IMR-90 (cell line): ENCODE results near the gene LAMP5. TPM values are rescaled to one million over a fixed set of nuclear protein-coding genes. Genes with fewer than 3 reads are reported as not detected.
A peak's percentile ranks its signal among the peaks of the same experiment; 100 is the strongest.

Source experiments
- ATAC-seq: fragments of 200-7000 bp; cut with Tn5 transposase; 2 replicates; pipeline ENCODE4 v1.9.1; 2020; ENCODE audit warnings: low read depth, mild to moderate bottlenecking, moderate library complexity
- BruUV-seq: library from RNA; stranded (reverse); fragments of 400-500 nt; replicated peaks from 2 replicates; lab custom pipeline; 2021; lab: Mats Ljungman, UMichigan
- CTCF ChIA-PET: fragments of 300-600 bp; formaldehyde crosslinking; extraction: SDS; loops from one replicate; lab custom pipeline; 2021; ENCODE audit warnings: antibody characterized with exemption; lab: Yijun Ruan, JAX
- POLR2A ChIA-PET: fragments of 300-600 bp; sonication (Branson Sonifier 250); formaldehyde crosslinking; loops from one replicate; lab custom pipeline; 2022; ENCODE audit warnings: antibody characterized with exemption; ENCODE audit not compliant: unreplicated experiment; lab: Charles Lee
- DNase-seq: peaks from one replicate; pipeline ENCODE4 v3.0.0; 2013
- H2AFZ ChIP-seq: replicated peaks from 2 replicates; pipeline ENCODE3; 2013; ENCODE audit warnings: low read length, mild to moderate bottlenecking; ENCODE audit not compliant: poor library complexity
- H2AK5ac ChIP-seq: 2 replicates; pipeline ENCODE4 v1.6.1; 2013; ENCODE audit warnings: low read depth, low read length, inconsistent platforms
- H2AK9ac ChIP-seq: replicated peaks from 2 replicates; pipeline ENCODE3; 2013; ENCODE audit warnings: mild to moderate bottlenecking, low read depth, low read length, moderate library complexity; ENCODE audit not compliant: poor library complexity
- H2BK120ac ChIP-seq: 2 replicates; pipeline ENCODE4 v1.6.1; 2013; ENCODE audit warnings: low read depth, low read length, inconsistent platforms
- H2BK15ac ChIP-seq: 3 replicates; pipeline ENCODE4 v1.6.1; 2013; ENCODE audit warnings: low read depth, low read length, inconsistent platforms
- H2BK20ac ChIP-seq: 2 replicates; pipeline ENCODE4 v1.6.1; 2013; ENCODE audit warnings: low read depth, mild to moderate bottlenecking, inconsistent platforms, low read length, moderate library complexity
- H2BK5ac ChIP-seq: 2 replicates; pipeline ENCODE4 v1.6.1; 2013; ENCODE audit warnings: mild to moderate bottlenecking, low read depth, low read length, inconsistent platforms; ENCODE audit not compliant: poor library complexity, severe bottlenecking
- H3K14ac ChIP-seq: replicated peaks from 2 replicates; pipeline ENCODE4 v1.6.1; 2013; ENCODE audit warnings: low read depth, low read length, inconsistent platforms
- H3K18ac ChIP-seq: 2 replicates; pipeline ENCODE4 v1.6.1; 2013; ENCODE audit warnings: low read depth, low read length, control low read depth
- H3K23ac ChIP-seq: 2 replicates; pipeline ENCODE4 v1.6.1; 2013; ENCODE audit warnings: low read depth, low read length, inconsistent platforms
- H3K27ac ChIP-seq: 2 replicates; pipeline ENCODE4 v1.5.1; 2013; ENCODE audit warnings: mild to moderate bottlenecking, control low read depth, low read length; ENCODE audit not compliant: insufficient read depth
- H3K27me3 ChIP-seq: 2 replicates; pipeline ENCODE4 v1.6.1; 2013; ENCODE audit warnings: low read length; ENCODE audit not compliant: control insufficient read depth, insufficient read depth
- H3K36me3 ChIP-seq: 2 replicates; pipeline ENCODE4 v1.6.1; 2013; ENCODE audit warnings: low read length, mixed read lengths; ENCODE audit not compliant: control insufficient read depth, insufficient read depth
- H3K4ac ChIP-seq: 2 replicates; pipeline ENCODE4 v1.6.1; 2013; ENCODE audit warnings: low read depth, low read length, inconsistent platforms
- H3K4me1 ChIP-seq: 2 replicates; pipeline ENCODE4 v1.6.1; 2013; ENCODE audit warnings: low read length, mixed read lengths; ENCODE audit not compliant: control insufficient read depth, insufficient read depth
- H3K4me2 ChIP-seq: 2 replicates; pipeline ENCODE4 v1.6.1; 2013; ENCODE audit warnings: low read depth, mild to moderate bottlenecking, control low read depth, low read length, moderate library complexity
- H3K4me3 ChIP-seq: 2 replicates; pipeline ENCODE4 v1.5.1; 2013; ENCODE audit warnings: low read depth, mild to moderate bottlenecking, control low read depth, low read length, moderate library complexity; ENCODE audit not compliant: insufficient read depth
- H3K56ac ChIP-seq: 2 replicates; pipeline ENCODE4 v1.6.1; 2013; ENCODE audit warnings: low read length, inconsistent platforms; ENCODE audit not compliant: insufficient read depth; ENCODE audit errors: extremely low read depth
- H3K79me1 ChIP-seq, 2 experiments: 2 replicates each; pipeline ENCODE4 v1.6.1; 2013; ENCODE audit warnings: low read length in 2 of 2, inconsistent platforms in 1 of 2, low read depth in 1 of 2
- H3K9ac ChIP-seq: 2 replicates; pipeline ENCODE4 v1.6.1; 2013; ENCODE audit warnings: low read depth, low read length, control low read depth
- H3K9me1 ChIP-seq: 2 replicates; pipeline ENCODE4 v1.6.1; 2013; ENCODE audit warnings: low read length, inconsistent platforms; ENCODE audit not compliant: insufficient read depth
- H3K9me3 ChIP-seq: 2 replicates; pipeline ENCODE4 v1.6.1; 2013; ENCODE audit warnings: low read length; ENCODE audit not compliant: control insufficient read depth, insufficient read depth
- H4K20me1 ChIP-seq: 2 replicates; pipeline ENCODE4 v1.6.1; 2013; ENCODE audit warnings: low read length, inconsistent platforms; ENCODE audit not compliant: insufficient read depth
- H4K5ac ChIP-seq: 2 replicates; pipeline ENCODE4 v1.6.1; 2013; ENCODE audit warnings: mild to moderate bottlenecking, low read depth, low read length, control low read depth
- H4K8ac ChIP-seq, 2 experiments: 2 replicates each; pipeline ENCODE4 v1.6.1; 2013; ENCODE audit warnings: low read depth in 2 of 2, low read length in 2 of 2, control low read depth in 1 of 2, inconsistent platforms in 1 of 2
- H4K91ac ChIP-seq: 2 replicates; pipeline ENCODE4 v1.6.1; 2013; ENCODE audit warnings: low read depth, low read length, inconsistent platforms; ENCODE audit not compliant: insufficient read depth
- BHLHE40 ChIP-seq: fragments of 150-350 bp; IDR thresholded peaks from 2 replicates; pipeline ENCODE4 v1.6.1; 2016; ENCODE audit warnings: mild to moderate bottlenecking, low read depth, low read length
- CHD1 ChIP-seq: IDR thresholded peaks from 2 replicates; pipeline ENCODE4 v1.6.1; 2012; ENCODE audit warnings: low read depth, low read length, improper control_type of control experiment
- FOS ChIP-seq: fragments of 150-350 bp; IDR thresholded peaks from 2 replicates; pipeline ENCODE4 v1.6.1; 2016; ENCODE audit warnings: low read depth, low read length
- MAFK ChIP-seq: IDR thresholded peaks from 2 replicates; pipeline ENCODE4 v1.6.1; 2012; ENCODE audit warnings: low read depth, low read length, improper control_type of control experiment
- NFE2L2 ChIP-seq: fragments of 150-350 bp; IDR thresholded peaks from 2 replicates; pipeline ENCODE4 v1.6.1; 2016; ENCODE audit warnings: low read depth, mild to moderate bottlenecking, low read length
- SMC3 ChIP-seq: fragments of 150-350 bp; IDR thresholded peaks from 2 replicates; pipeline ENCODE4 v1.6.1; 2016; ENCODE audit warnings: low read depth, mild to moderate bottlenecking, antibody characterized with exemption, low read length, moderate library complexity
- WGBS, 2 experiments: methylation state at CpG; one replicate each; pipeline versions ENCODE4 v1.1.5 to v1.1.7; 2013; ENCODE audit warnings: missing lambda C conversion rate in 2 of 2; ENCODE audit not compliant: insufficient read length in 1 of 2; ENCODE audit errors: extremely low coverage in 2 of 2; 5-methylcytosine and 5-hydroxymethylcytosine counted together
- dilution Hi-C: fragments of 300-500 bp; cut with HindIII; formaldehyde crosslinking; loops from one replicate; pipeline ENCODE4 v1.14.3; 2018; ENCODE audit warnings: low sequenced_read_pairs; ENCODE audit not compliant: unreplicated experiment
- in situ Hi-C: fragments of 300-500 bp; cut with MboI; formaldehyde crosslinking; loops from 3 replicates; pipeline ENCODE4 v1.14.3; 2019; ENCODE audit warnings: low sequenced_read_pairs, inconsistent platforms, mixed read lengths
- intact Hi-C: fragments of 100-400 bp; cut with micrococcal nuclease; formaldehyde crosslinking; loops from 2 replicates; pipeline ENCODE4 v1.10.0; 2022
- polyA plus RNA-seq, 3 experiments: library from polyadenylated mRNA; depleted of rRNA; stranded (reverse); fragments of >200 nt; gene quantifications; 2 replicates each; pipeline ENCODE4 v1.2.3, GENCODE V29; 2012; ENCODE audit warnings: low replicate concordance in 1 of 3
- total RNA-seq: library from RNA; depleted of rRNA; stranded (reverse); fragments of >200 nt; gene quantifications from 2 replicates; pipeline ENCODE4 v1.2.3, GENCODE V29; 2012
- TF ChIP-seq, protein P1 (sequence below): conservative IDR thresholded peaks from 2 replicates; pipeline ENCODE4 v1.5.1; 2012; ENCODE audit warnings: mild to moderate bottlenecking, low read depth, low read length, improper control_type of control experiment

Gene LAMP5
- total and polyA plus RNA-seq, 2 of the 4 experiments (the other 2 are of a cell fraction): not detected

DNA sequence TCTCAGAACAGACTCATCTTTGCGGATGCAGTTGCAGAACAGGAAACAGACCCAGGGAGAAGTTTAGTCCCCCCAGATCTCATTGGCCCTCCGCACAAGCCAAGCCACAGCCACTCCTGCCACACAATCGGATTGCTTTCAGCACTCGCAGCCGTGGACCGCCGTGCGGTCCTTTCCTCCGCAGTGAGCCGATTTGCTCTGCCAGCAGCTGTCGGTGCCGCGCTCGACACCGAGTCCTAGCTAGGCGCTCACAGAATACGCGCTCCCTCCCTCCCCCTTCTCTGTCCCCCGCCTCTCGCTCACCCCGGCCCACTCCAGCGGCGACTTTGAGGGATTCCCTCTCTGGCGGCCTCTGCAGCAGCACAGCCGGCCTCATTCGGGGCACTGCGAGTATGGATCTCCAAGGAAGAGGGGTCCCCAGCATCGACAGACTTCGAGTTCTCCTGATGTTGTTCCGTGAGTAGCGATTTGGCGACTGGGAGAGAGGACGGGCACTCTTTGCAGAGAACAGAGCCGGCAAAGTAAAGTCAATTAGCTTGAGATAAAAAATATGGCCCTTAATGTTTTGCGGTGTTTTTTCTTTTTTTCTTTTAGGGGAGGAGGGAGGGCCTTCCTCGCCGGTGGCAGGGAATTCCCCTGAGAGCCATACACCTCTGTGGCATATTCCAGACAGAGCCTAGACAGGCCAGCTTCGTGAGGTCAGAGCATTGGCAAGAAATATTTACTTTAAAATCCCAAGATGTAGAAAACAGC, at the start of gene LAMP5 (continued):
- TF ChIP-seq NFE2L2 (no peak), FOS (no peak), MAFK (no peak), CHD1 (no peak)

DNA sequence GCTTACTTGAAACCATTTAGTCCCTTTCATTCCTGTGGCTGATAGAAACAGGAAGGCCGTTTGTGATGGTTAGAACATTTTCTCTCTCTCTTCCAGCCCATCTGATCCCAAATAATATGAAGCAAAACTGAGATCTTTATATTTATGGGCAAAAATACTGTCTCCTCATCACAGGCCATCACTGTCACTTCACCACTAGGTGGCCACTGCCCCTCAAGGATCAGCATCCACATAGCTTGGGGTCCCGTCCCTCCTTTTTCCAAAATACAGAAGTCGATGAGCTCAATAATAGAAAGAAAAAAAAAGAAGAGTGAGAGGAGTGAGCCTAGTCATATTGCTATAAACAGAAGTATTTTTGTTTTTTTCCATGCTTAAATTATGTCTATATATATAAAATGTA, 46.4 kb upstream of the LAMP5 start:
- TF ChIP-seq NFE2L2 (no peak), BHLHE40 (no peak), SMC3 (0 out of 2 replicates have a peak, but pooled peaks have one; percentile 4)
- TF ChIP-seq, protein P1, sequence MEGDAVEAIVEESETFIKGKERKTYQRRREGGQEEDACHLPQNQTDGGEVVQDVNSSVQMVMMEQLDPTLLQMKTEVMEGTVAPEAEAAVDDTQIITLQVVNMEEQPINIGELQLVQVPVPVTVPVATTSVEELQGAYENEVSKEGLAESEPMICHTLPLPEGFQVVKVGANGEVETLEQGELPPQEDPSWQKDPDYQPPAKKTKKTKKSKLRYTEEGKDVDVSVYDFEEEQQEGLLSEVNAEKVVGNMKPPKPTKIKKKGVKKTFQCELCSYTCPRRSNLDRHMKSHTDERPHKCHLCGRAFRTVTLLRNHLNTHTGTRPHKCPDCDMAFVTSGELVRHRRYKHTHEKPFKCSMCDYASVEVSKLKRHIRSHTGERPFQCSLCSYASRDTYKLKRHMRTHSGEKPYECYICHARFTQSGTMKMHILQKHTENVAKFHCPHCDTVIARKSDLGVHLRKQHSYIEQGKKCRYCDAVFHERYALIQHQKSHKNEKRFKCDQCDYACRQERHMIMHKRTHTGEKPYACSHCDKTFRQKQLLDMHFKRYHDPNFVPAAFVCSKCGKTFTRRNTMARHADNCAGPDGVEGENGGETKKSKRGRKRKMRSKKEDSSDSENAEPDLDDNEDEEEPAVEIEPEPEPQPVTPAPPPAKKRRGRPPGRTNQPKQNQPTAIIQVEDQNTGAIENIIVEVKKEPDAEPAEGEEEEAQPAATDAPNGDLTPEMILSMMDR: peak; percentile 22; the same call in 1 of the 2 replicates
- Histone ChIP-seq H3K9me3 (no peaks in the 10 kb centered on the region), H3K4ac (no peak overlapping the region), H3K14ac (no peak overlapping the region), H3K56ac (no peak overlapping the region), H4K20me1 (no peaks in the 10 kb centered on the region), H2BK20ac (no peak overlapping the region), H2BK120ac (no peak overlapping the region), H2AK9ac (no peak overlapping the region), H4K5ac (no peak overlapping the region), H3K79me1 (no peaks in the 10 kb centered on the region), H3K9ac (no peak overlapping the region), H3K18ac (no peak overlapping the region), H4K8ac (no peak overlapping the region), H2BK15ac (no peak overlapping the region), H3K27ac (no peak overlapping the region), H3K4me1 (no peaks in the 10 kb centered on the region), H3K23ac (no peak overlapping the region), H4K91ac (no peak overlapping the region), H2AK5ac (no peak overlapping the region), H3K9me1 (peaks cover 3% of the 10 kb centered on the region; the same call in 1 of the 2 replicates), H3K4me2 (no peak overlapping the region), H3K36me3 (peaks cover 6% of the 10 kb centered on the region; the same call in 1 of the 2 replicates), H3K4me3 (no peak overlapping the region), H3K27me3 (no peaks in the 10 kb centered on the region), H2BK5ac (no peak overlapping the region), H2AFZ (no peak overlapping the region)
- no CpG with 5 or more reads among the region's 3 CpGs for WGBS, 2 experiments
- BruUV-seq: no TSS peak
- CTCF ChIA-PET: interaction anchor here (0.7 to 0.8 kb wide), 2 partner anchors 9 to 59 kb away, joined by 4 to 7 read pairs; no protein-coding TSS in a partner anchor
- no peak for ATAC-seq
- dilution Hi-C loops (no loop called here), in situ Hi-C loops (no loop called here), intact Hi-C loops (no loop called here)
- DNase-seq: no peak
- POLR2A ChIA-PET: no interaction called here
